HCT116 (cell line): ENCODE data around the gene NUBPL.
"Not testable (repeated sequence)": the region's sequence is repeated elsewhere in the genome, so short reads cannot be mapped to it uniquely, and the experiment has no call there.

ENCODE experiments used
- CTCF ChIP-seq, 3 experiments: fragments of 200-600 bp in 1 of 3; sonication (generic) in 1 of 3; IDR thresholded peaks in 2 of 3; conservative IDR thresholded peaks in 1 of 3; 2 replicates each; pipeline ENCODE4 v1.5.1; 2012 to 2017; ENCODE audit warnings: low read depth in 2 of 3, low read length in 2 of 3, antibody characterized with exemption in 1 of 3, borderline replicate concordance in 1 of 3, control low read depth in 1 of 3, mild to moderate bottlenecking in 1 of 3, mixed read lengths in 1 of 3, mixed run types in 1 of 3, moderate library complexity in 1 of 3; ENCODE audit not compliant: insufficient read depth in 1 of 3
- EZH2 ChIP-seq: fragments of 200-600 bp; sonication (generic); IDR thresholded peaks from 2 replicates; pipeline ENCODE4 v1.6.1; 2017; ENCODE audit warnings: antibody characterized with exemption, mixed run types
- EZH2phosphoT487 ChIP-seq: fragments of 200-600 bp; IDR thresholded peaks from 2 replicates; pipeline ENCODE4 v1.6.1; 2018; ENCODE audit warnings: antibody characterized with exemption, borderline replicate concordance
- POLR2A ChIP-seq: IDR thresholded peaks from 2 replicates; pipeline ENCODE4 v1.7.0; 2011; ENCODE audit warnings: borderline replicate concordance; ENCODE audit not compliant: insufficient read depth, insufficient read length; ENCODE audit errors: extremely low read depth
- POLR2AphosphoS5 ChIP-seq: IDR thresholded peaks from 2 replicates; pipeline ENCODE4 v1.6.1; 2011; ENCODE audit warnings: mild to moderate bottlenecking, low read depth, low read length, moderate library complexity
- RAD21 ChIP-seq: IDR thresholded peaks from 2 replicates; pipeline ENCODE4 v1.6.1; 2012; ENCODE audit warnings: low read depth, mild to moderate bottlenecking
- ZFX ChIP-seq: fragments of 450-650 bp; IDR thresholded peaks from 2 replicates; pipeline ENCODE4 v1.6.1; 2017
- TF ChIP-seq, protein P1 (sequence below): IDR thresholded peaks from 2 replicates; pipeline ENCODE4 v1.6.1; 2012

- TF ChIP-seq, protein P1, sequence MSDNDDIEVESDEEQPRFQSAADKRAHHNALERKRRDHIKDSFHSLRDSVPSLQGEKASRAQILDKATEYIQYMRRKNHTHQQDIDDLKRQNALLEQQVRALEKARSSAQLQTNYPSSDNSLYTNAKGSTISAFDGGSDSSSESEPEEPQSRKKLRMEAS, result not testable (repeated sequence)
- TF ChIP-seq POLR2A; CTCF (IDR thresholded peaks at IDR 0.05 in 2 of 3, conservative IDR thresholded peaks at IDR 0.05 in 1 of 3; ENCODE audit: borderline replicate concordance in 1 of 3, insufficient read depth in 1 of 3, low read depth in 2 of 3, low read length in 2 of 3); POLR2AphosphoS5; RAD21; ZFX; EZH2phosphoT487; EZH2: not testable (repeated sequence)
Observed at GRCh38 chr14:31890202-31890601, 329.0 kb downstream of the NUBPL start.
